Activated T-cell treated with anti-CD3 and anti-CD28 coated beads, Interleukin-2, amount 50 U/mL, for 1 hour (primary cell): ENCODE data around the gene SMNDC1.
"Not testable (repeated sequence)": the region's sequence is repeated elsewhere in the genome, so short reads cannot be mapped to it uniquely, and the experiment has no call there.

ENCODE experiments used
- DNase-seq: peaks from one replicate; pipeline ENCODE4 v3.0.0-alpha.2; 2020

Gene SMNDC1

DNA sequence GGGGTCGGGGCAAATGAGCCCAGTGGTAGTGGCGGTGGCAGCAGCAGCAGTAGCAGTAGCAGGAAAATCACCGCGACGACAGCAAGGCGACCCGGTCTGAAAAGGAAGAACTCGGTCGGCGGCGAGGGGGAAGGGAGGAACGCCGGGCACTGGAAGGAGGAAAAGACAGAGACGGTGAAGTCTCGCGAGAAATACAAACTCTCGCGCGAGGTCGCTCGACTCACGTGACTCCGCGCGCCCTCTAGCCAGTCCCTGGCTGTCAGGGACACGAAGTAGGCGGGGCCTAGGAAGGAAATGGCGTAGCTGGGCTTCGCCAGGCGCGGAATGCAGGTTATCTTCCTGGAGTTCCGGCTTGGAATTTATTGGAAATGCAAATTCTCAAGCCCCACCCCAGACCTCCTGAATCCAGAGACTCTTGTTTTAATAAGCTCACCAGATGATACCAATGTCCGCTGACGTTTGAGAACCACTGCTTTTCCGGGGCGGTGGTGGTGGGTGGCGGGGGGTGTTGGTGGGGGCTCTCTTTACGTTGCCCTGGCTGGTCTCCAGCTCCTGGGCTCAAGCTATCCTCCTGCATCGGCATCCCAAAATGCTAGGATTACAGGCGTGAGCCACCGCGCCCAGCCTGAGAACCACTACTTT lies at the start of gene SMNDC1:
SMNDC1 (minus strand) TSS at position 141 of the 642 bp plus-strand sequence. CDS start 1,333 bp downstream, outside the sequence.
- DNase-seq: peak; percentile 97

DNA sequence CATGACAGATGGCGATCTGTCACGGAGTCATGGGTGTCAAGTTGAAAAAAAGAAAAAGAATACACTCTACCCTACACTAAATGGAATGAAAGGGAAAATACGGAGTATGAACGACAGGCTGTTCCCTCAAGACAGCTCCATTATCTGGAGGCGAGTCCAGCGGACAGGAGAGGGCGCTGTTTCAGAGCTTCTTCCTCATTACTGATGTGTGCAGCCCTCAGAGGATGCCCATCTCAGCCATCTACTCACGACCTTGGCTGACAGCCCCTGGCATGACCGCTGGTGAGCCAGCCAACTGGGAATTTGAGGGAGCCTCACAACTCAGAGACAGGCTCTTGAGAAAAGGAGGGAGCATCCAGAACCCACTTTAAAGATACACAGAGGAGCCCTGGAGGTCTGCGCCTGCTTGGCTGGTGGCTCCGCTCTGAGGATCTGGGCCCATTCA lies 49.6 kb upstream of the SMNDC1 start:
- peak; percentile 74 for DNase-seq

GRCh38 chr10:110353244-110354119 lies 48.8 kb upstream of the SMNDC1 start:
- peak; percentile 32 for DNase-seq

DNA sequence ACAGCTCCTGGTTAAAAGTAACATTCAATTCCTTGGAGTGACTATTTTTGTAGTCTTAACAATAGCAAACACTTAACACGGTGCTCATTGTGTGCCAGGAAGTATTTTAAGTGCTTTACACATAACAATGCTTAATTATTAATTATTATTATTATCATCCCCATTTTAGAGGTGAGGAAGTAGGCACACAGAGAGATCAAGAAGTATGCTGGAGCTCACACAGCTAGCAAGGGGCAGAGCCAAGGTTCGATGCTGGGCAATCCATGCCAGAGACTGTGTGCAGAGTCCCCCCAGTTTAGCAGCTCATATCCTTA lies 48.2 kb upstream of the SMNDC1 start:
- DNase-seq: no peak

- DNase-seq: no peak
These were observed 46.1 kb upstream of the SMNDC1 start for GRCh38 chr10:110350812-110351211.

GRCh38 chr10:110349831-110350230 lies 45.1 kb upstream of the SMNDC1 start:
- DNase-seq: no peak

DNA sequence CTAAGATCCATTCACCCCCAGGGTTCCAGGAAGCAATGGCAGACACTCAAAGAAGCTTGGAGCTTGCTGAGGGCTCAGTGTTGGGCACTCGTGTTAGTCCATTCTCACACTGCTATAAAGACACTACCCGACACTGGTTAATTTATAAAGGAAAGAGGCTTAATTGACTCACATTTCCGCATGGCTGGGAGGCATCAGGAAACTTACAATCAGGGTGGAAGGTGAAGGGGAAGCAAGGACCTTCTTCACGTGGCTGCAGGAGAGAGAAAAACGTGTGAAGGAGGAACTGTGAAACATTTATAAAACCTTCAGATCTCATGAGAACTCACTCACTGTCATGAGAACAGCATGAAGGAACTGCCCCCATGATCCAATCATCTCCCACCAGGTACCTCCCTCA lies 44.7 kb upstream of the SMNDC1 start:
- DNase-seq: no peak

GRCh38 chr10:110348336-110348735 lies 43.6 kb upstream of the SMNDC1 start:
- no peak for DNase-seq

DNA sequence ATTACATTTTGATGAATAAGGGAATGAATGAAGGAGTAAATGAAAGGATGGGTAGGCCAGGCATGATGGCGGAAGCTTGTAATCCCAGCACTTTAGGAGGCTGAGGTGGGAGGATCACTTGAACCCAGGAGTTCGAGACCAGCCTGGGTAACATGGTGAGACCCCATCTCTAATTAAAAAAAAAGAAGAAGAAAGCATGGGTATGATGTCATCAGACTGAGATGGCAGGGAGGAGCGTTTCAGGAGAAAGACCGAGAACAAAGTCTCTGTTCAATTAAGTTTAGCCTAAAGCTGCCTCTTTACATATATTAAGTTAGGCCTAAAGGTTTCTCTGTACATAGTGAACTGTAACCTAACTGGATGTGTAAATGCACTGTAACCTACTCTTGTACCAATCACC lies 42.2 kb upstream of the SMNDC1 start:
- no peak for DNase-seq

- no peak for DNase-seq
These were observed 40.6 kb upstream of the SMNDC1 start for GRCh38 chr10:110345286-110345685.

DNA sequence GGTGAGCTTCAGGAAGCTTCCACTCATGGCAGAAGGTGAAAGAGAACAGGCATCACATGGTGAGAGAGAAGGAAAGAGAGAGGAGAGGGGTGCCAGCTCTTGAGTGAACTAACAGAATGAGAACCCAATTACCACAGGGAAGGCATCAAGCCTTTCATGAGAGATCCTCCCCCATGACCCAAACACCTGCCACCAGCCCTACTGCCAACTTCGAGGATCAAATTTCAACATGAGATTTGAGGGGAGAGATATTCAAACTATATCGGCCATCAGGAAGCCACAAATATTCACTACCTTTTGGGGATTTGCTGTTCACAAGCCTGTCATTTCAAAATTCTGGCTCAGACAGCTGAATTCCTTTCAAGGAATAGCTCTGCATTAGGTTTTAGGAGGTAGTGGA lies 39.9 kb upstream of the SMNDC1 start:
- DNase-seq: no peak

- DNase-seq: no peak
These were observed 39.2 kb upstream of the SMNDC1 start for GRCh38 chr10:110343947-110344346.

DNA sequence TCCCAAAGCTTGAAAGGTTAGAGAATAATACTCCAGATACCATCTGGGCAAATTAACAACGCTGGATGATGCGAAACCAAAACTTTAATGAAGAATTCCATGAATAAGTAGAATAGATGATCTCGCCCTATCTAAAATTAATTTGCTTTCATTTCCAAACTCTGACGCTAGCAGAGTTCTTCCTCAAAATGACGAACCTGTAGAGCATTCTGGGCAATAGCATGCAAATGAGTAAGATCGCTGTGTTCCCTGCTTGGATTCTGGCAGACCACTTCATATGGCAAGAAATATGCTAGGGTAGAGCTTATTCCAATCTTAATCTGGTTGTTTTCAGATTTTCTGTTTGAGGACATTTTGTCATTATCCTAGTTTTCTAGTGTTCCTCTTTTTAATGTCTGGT lies 36.1 kb upstream of the SMNDC1 start:
- DNase-seq: no peak

- no peak for DNase-seq
These were observed 35.4 kb upstream of the SMNDC1 start for GRCh38 chr10:110340122-110340521.

DNA sequence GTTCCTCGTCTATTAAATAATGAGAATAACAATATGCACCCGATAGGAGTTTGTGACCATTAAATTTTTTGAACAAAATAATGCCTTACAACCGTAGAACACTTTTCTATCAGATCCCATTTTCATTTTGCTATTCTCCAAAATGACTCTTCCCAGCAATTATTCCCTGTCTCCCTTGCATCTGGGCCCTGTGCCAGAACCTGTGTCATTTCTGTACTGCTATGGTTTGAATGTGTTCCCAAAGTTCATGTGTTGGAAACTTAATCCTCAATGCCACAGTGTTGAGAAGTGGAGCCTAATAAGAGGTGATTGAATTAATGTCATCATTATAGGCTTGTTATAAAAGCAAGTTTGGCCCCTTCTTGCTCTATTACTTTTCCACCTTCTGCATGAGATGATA lies 33.2 kb upstream of the SMNDC1 start:
- DNase-seq: no peak

- DNase-seq: no peak
These were observed 32.7 kb upstream of the SMNDC1 start for GRCh38 chr10:110337401-110337800.

DNA sequence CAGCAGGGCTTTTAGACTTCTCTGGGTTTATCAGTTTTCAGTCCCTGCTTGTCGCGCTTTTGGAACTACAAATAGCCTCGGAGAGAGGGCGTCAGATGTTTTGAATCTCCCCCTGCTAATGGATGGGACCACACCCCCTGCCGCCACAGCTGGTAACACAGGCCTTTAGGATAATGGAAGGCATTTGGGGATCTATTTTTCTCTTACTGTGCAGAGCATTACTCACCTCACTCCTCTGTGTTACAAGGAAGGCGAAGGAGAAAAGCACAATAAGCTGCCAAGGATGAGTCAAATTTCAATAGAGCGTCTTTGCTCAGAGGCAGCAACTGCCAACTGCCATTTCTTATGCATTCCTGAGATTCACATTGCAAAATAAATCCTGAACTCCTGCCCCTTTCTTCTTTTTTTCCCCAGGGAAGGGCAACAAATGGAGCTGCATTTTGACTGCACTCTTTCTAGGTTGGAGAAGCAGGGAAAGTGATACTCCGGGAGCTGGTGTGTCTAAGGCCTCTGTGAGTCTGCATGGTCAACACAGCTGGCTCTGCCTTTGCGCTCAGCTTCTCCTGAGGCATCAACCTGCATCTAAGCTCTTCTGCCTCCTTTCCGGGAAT lies 31.5 kb upstream of the SMNDC1 start:
- DNase-seq: no peak

- no peak for DNase-seq
These were observed 30.8 kb upstream of the SMNDC1 start for GRCh38 chr10:110335314-110336064.

DNA sequence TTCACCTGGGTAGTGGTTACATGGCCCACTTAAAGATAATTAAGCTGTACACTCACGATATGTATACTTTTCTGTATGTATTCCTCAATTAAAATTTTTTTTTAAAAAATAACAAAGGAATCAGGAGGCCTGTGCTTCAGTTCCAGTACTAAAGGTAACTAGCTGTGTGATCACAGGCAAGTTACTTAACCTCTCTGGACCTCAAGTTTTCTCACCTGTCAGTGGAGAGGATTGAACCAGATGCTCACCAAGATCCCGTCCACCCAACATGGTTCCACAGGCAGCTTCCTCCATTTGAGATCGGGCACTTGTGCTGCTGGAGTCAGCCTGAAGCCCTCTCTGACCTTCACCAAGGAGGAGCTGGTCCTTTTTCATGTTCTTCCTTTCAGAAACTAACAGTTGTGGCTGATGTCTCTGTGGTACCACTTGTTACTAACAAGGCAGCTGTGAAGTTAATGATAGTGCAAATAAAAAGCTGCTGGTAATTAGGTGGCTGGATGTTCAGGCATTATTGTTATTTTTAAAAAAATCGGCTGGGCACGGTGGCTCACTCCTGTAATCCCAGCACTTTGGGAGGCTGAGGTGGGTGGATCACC lies 29.4 kb upstream of the SMNDC1 start:
- DNase-seq: no peak

GRCh38 chr10:110331226-110331795 lies 26.6 kb upstream of the SMNDC1 start:
- DNase-seq: not testable (repeated sequence)

- no peak for DNase-seq
These were observed 26.0 kb upstream of the SMNDC1 start for GRCh38 chr10:110330675-110331074.

GRCh38 chr10:110327262-110327914 lies 22.7 kb upstream of the SMNDC1 start:
- DNase-seq: no peak
